Chondrocyte (in vitro differentiated cells): ENCODE results near the gene CNNM4. TPM values are rescaled to one million over a fixed set of nuclear protein-coding genes. Genes with fewer than 3 reads are reported as not detected.

ENCODE experiments used
- DNase-seq: peaks from one replicate; pipeline ENCODE4 v3.0.0; 2021; ENCODE audit warnings: mixed read lengths, low spot score
- H3K27ac Mint-ChIP-seq: one replicate; pipeline ENCODE4 v1.8.0; 2021; ENCODE audit warnings: mild to moderate bottlenecking, moderate library complexity, mixed read lengths; ENCODE audit not compliant: unreplicated experiment
- H3K27me3 Mint-ChIP-seq: 2 replicates; pipeline ENCODE4 v1.8.0; 2021; ENCODE audit warnings: low read depth, mixed read lengths
- H3K36me3 Mint-ChIP-seq: 2 replicates; pipeline ENCODE4 v1.8.0; 2021; ENCODE audit warnings: low read depth, mixed read lengths
- H3K4me1 Mint-ChIP-seq: 2 replicates; pipeline ENCODE4 v1.8.0; 2021; ENCODE audit warnings: low read depth, mild to moderate bottlenecking, mixed read lengths
- H3K4me3 Mint-ChIP-seq: one replicate; pipeline ENCODE4 v1.8.0; 2021; ENCODE audit warnings: mild to moderate bottlenecking, moderate library complexity, mixed read lengths; ENCODE audit not compliant: unreplicated experiment
- H3K9me3 Mint-ChIP-seq: 2 replicates; pipeline ENCODE4 v1.8.0; 2021; ENCODE audit warnings: low read depth, mixed read lengths
- CTCF ChIP-seq: fragments of 200-600 bp; sonication (generic); IDR thresholded peaks from 2 replicates; pipeline ENCODE4 v1.5.0; 2021; ENCODE audit warnings: antibody characterized with exemption, mild to moderate bottlenecking, moderate library complexity
- total RNA-seq: library from RNA; stranded (reverse); gene quantifications from 3 replicates; pipeline ENCODE4 v1.2.1, GENCODE V29; 2021

CNNM4 gene
- total RNA-seq, 1 donor from 2014 or later, result 7.6 TPM

- no peak for DNase-seq
- Mint-ChIP-seq H3K4me1 (peaks cover 15% of the 10 kb centered on the region), H3K4me3 (no peak overlapping the region), H3K36me3 (peaks cover 24% of the 10 kb centered on the region), H3K27ac (no peak overlapping the region), H3K9me3 (no peaks in the 10 kb centered on the region), H3K27me3 (no peaks in the 10 kb centered on the region)
- TF ChIP-seq CTCF, result no peak
Measured at GRCh38 chr2:96727431-96727830, 33.3 kb upstream of the CNNM4 start.

GRCh38 chr2:96729748-96730147 lies 31.0 kb upstream of the CNNM4 start:
- DNase-seq, result no peak
- Mint-ChIP-seq H3K36me3 (peaks cover 30% of the 10 kb centered on the region), H3K9me3 (no peaks in the 10 kb centered on the region), H3K27ac (peak overlapping the region; percentile 20), H3K4me3 (no peak overlapping the region), H3K27me3 (no peaks in the 10 kb centered on the region), H3K4me1 (peaks cover 15% of the 10 kb centered on the region)
- no peak for TF ChIP-seq CTCF

GRCh38 chr2:96730212-96730611 lies 30.5 kb upstream of the CNNM4 start:
- no peak for TF ChIP-seq CTCF
- DNase-seq, result no peak
- Mint-ChIP-seq H3K4me1 (peaks cover 15% of the 10 kb centered on the region), H3K9me3 (no peaks in the 10 kb centered on the region), H3K27me3 (no peaks in the 10 kb centered on the region), H3K27ac (peak overlapping the region; percentile 57), H3K36me3 (peaks cover 30% of the 10 kb centered on the region), H3K4me3 (no peak overlapping the region)

GRCh38 chr2:96733931-96734330 lies 26.8 kb upstream of the CNNM4 start:
- TF ChIP-seq CTCF, result no peak
- Mint-ChIP-seq H3K4me3 (no peak overlapping the region), H3K9me3 (no peaks in the 10 kb centered on the region), H3K36me3 (peaks cover 19% of the 10 kb centered on the region), H3K27me3 (no peaks in the 10 kb centered on the region), H3K4me1 (peaks cover 26% of the 10 kb centered on the region), H3K27ac (no peak overlapping the region)
- DNase-seq, result no peak

- TF ChIP-seq CTCF, result no peak
- peaks cover 20% of the 10 kb centered on the region for H3K36me3 Mint-ChIP-seq
- H3K27ac Mint-ChIP-seq, result no peak overlapping the region
- no peaks in the 10 kb centered on the region for H3K9me3 Mint-ChIP-seq
- no peak for DNase-seq
- peaks cover 32% of the 10 kb centered on the region for H3K4me1 Mint-ChIP-seq
- no peak overlapping the region for H3K4me3 Mint-ChIP-seq
- H3K27me3 Mint-ChIP-seq, result no peaks in the 10 kb centered on the region
Measured at GRCh38 chr2:96734880-96735583, 25.7 kb upstream of the CNNM4 start.
